Activated CD8-positive, alpha-beta memory T cell treated with anti-CD3 and anti-CD28 coated beads for 1 hour (primary cell): ENCODE results near the gene OXSR1.

Experiments
- DNase-seq, 2 donors: peaks; one replicate each; pipeline ENCODE4 v3.0.0-alpha.2; 2020; ENCODE audit warnings: low read depth in 1 of 2; ENCODE audit errors: extremely low read depth in 1 of 2

OXSR1 gene

DNA sequence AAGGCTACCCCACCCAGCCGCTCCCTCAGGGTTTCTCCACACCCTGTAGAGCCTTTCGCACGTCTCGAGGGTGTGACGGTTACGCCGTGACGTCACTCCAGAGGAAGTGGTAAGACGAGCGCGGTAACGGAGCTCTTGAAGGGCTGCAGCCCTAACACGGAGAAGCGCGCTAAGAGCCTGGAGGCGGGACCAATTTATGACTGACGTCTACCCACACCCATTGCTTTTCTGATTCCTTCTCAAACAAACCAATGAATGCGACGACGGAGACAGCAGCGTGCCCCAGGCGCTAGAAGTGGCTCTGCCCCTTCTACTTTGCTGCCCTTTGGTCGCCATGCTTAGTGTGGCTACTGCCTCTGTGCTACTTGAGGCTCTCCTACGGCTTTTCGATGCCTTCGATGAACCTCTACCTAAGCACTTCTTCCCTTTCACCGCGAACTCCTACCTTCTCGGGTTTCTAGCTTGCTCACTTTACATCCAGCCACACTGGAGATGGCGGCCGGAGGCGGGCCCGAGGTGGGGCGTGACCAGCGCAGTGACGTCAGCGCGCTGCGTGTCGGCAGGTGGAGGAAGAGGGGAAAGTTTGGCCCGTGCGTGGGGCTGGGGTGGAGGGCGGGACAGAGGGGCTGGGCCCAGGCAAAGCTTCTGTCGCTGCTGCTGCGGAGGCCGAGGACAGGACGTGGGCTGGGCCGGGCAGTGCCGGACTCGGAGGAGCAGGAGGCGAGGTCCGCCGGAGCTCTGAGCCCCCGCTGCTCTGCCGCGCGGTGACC lies at the start of gene OXSR1:
OXSR1 (plus strand) TSS at position 586 of the 770 bp plus-strand sequence. CDS start 340 bp downstream, outside the sequence.
- DNase-seq = peak; percentile 94

GRCh38 chr3:38115645-38116427 lies 49.5 kb upstream of the OXSR1 start:
- DNase-seq = no peak

DNA sequence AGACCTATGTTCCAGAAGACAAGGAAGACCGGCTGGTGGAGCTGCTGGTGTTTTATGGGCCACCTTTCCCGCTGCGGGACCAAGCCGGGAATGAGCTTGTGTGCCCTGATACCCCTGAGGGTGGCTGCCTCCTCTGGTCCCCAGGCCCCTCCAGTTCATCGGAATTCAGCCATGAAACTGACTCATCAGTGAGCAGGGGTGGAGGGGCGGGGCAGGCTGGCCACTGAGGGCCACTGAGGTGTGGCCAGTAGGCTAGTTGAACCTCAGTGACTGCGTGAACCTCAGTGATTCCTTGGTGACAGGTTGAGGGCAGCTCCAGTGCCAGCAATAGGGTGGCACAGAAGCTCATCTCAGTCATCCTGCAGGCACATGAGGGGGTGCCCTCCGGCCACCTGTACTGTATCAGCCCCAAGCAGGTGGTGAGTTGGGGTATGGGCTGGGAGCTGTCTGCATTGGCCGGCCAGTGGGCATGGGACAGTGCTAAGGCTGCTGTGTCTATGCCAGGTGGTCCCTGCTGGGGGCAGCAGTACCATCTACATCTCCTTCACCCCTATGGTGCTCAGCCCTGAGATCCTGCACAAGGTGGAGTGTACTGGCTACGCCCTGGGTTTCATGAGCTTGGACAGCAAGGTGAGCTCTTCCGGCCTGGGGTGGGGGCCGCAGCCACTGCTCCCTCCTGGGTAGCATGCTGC lies 48.7 kb upstream of the OXSR1 start:
- no peak for DNase-seq

DNA sequence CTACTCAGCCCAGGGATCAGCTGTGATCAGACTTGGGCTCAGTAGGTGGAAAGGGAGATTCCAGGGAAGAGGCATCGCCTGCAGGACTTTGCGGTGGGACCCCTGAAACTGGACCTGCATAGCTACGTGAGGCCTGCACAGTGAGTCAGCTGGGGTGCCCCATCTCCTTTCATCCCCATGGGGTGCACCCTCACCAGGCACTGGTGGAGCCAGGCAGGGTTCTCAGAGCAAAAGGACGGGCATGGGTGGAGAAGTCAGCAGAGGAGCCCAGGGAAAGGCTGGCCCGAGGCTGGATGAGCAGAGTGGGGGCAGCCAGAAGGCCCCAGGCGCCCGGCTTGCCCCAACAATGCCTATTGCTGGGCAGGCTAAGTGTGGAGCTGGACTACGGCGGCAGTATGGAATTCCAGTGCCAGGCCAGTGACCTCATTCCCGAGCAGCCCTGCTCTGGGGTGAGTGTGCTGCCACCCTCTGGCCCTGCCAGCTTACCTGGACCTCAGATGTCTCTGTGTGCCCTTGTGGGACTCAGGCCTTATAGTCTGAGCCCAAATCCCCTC lies 48.1 kb upstream of the OXSR1 start:
- no peak for DNase-seq

DNA sequence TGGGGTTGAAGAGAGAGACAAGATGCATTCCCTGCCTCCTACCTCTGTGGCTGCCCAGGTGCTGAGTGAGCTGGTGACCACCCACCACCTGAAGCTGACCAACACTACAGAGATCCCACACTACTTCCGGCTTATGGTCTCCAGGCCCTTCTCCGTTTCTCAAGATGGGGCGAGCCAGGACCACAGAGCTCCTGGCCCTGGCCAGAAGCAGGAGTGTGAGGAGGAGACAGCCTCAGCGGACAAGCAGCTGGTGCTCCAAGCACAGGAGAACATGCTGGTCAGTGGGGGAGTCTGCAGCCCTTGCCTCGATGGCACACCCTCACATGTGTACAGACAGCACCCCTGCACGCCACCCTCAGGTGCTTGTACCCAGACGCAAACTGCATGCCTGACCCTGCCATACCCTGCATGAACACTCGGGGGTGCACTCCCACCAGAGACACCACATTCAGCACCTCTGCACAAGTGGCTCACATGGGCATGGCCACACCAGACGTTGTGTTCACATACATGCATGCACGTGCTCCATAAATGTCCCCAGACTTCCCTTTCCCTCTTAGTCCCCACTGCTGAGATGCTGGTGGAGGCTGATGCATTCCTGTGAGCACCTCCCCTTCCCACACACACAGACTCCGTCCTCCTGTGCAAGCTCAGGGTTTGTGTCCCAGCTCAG lies 47.5 kb upstream of the OXSR1 start:
- DNase-seq = peak in 1 of 2 donors; percentile 57

- DNase-seq = no peak
These were observed 46.7 kb upstream of the OXSR1 start for GRCh38 chr3:38118421-38119247.

DNA sequence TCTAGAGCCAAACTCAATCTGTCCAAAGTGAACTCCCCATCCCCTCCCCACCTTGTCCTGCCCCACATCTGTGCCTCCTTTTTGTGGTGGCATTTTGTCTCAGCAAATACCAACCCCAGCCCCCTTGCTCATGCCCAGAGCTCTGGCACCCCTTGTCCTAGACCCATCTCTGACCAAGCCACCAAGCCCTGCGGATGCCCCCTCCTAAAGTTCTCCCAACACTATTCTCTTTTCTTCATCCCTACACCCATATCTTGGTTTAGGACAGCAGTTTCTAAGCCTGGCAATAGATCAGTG lies 46.1 kb upstream of the OXSR1 start:
- DNase-seq = no peak

- no peak for DNase-seq
These were observed 45.3 kb upstream of the OXSR1 start for GRCh38 chr3:38119821-38120692.

DNA sequence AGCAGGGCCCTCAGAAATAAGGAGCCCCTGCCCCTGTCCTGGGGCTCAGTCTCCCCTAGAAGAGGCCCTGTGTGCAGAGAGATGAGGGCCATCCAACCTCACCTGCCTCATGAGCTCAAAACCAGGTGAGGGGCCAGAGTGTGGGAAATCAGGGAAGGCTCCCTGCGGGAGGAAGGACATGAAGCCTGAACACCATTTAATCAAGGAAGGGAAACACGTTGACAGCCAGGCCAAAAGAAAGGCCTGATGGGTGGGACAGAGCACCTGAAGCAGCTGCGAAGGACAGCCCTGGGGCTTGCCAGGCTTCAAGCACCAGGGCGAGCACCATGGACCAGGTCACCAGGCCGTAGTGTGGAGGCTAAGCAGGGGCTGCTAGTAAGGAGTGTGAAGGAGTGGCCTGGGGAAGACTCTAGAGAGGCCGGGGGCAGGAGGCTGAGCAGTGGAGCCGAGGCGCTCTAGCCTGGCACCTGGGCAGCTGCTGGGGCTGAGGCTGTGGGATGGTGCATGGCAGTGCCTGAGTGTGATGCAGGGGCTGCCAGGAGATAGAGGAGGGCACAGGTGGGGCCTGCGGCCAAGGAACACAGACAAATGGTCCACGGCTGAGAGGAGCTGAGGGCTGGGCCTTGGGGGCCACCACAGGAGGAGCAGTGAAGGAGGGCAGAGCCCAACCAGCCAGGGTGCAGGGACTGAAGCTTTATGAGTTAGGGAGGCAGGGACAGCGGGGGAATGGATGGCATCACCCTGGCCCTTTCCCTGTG lies 44.5 kb upstream of the OXSR1 start:
- DNase-seq = no peak

GRCh38 chr3:38121451-38121831 lies 43.9 kb upstream of the OXSR1 start:
- DNase-seq = no peak

GRCh38 chr3:38121832-38122461 lies 43.4 kb upstream of the OXSR1 start:
- no peak for DNase-seq

DNA sequence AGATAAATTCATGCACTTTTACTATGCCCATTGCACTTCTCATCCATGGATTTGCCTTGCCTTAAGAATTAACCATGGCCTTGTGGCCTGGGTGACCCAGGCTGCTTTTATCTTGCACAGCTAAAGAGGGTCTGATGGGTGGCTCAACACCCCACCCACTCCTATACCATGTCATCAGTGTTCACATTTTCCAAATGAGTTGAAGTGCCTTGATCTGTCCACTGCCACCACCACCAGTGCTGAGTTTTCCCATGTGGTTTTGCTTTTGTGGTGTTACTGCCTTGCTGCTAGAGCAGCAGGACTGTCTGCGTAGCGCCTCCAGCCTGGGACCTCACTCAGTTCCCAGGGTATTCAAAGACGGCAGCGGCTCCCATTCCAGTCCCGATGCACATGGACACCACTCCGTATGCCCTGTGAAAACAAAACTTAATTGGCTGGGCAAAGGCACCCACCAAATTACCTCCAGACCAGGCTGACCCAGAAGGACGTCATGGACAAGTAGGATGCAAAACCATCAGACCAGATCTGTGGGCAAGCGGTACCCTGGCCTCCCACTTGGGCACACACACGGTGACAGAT lies 42.5 kb upstream of the OXSR1 start:
- DNase-seq = no peak

- DNase-seq = no peak
These were observed 40.8 kb upstream of the OXSR1 start for GRCh38 chr3:38124324-38125122.

DNA sequence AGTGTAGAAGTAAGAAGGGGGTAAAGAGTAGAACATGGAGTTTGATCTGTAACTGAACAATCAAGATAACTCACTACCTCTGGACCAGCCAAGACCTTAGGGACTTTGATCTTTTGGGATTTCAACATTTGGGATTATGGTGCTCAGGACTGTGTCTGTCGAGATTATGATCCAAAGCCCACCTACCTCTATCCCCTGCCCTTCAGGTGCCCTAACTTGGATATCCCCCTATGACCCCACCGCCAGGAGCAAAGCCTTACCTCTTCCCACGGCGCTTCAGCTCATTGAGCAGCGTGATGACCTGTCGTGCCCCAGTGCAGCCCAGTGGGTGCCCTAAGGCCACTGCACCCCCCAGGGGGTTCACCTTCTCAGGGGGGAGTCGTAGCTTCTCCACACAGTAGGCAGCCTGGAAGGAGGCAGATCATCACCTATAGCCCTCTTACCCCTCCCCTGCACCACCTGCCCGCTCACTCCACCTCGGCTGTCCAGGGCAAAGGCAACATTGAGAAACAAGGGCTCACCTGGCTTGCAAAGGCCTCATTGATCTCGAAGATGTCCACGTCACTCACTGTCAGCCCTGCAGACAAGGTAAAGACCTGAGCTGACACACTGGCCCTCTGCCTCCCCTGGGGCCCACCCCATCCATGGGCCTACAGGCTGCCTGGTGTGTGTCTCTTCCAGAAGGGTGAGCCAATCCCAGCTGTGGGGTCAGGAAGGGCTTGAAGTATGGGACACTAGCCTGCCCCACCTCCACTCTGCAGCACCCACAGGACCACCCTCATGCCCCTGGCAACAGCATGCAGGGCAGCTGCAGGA lies 39.8 kb upstream of the OXSR1 start:
- no peak for DNase-seq

DNA sequence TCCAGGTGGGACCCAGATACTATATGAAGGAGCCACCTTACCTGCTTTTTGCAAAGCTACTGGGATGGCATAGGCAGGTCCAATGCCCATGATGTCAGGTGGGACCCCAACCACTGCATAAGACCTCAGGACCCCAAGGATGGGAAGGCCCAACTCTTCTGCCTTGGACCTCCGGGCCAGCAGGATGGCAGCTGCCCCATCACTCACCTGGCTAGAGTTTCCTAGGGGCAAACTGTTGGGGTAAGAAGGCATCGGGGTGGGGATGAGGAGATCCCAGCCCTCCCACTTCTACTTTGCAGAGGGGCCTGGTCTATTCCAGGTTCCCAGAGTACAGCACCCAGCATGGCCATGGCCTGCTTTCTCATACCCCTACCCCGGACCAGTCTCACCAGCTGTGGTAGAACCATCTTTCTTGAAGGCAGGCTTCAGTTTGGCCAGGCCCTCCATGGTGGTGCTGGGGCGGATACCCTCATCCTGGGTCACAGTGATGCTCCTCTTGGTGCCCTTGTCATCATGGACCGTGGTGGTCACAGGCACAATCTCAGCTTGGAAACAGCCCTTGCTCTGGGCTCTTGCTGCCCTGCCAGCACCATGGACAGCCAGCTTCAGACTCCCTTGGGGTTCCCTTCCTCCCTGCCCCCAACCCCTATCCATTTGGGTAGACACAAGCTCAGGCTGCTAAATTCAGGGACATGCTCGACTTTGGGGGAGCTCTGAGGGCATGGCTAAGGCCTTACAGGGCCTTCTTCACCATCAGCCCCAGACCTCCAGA lies 39.0 kb upstream of the OXSR1 start:
- no peak for DNase-seq
